Measurements from ENCODE around the gene MRPL50. TPM values are rescaled to one million over a fixed set of nuclear protein-coding genes. Genes with fewer than 3 reads are reported as not detected.

MRPL50 gene
- total RNA-seq, 1 donor from 2014 or later = 16.5 TPM

GRCh38 chr9:101421653-101422065 is 23.2 kb upstream of the MRPL50 start:
- intact Hi-C loops (cut with DNase I) = no loop called here
- no peak for DNase-seq
- ATAC-seq (ENCODE audit: poor library complexity) = no peak

- intact Hi-C loops (cut with DNase I) = no loop called here
- DNase-seq (no peak), ATAC-seq (ENCODE audit: poor library complexity) (no peak)
Observed at GRCh38 chr9:101419863-101420262, 21.4 kb upstream of the MRPL50 start.

DNA sequence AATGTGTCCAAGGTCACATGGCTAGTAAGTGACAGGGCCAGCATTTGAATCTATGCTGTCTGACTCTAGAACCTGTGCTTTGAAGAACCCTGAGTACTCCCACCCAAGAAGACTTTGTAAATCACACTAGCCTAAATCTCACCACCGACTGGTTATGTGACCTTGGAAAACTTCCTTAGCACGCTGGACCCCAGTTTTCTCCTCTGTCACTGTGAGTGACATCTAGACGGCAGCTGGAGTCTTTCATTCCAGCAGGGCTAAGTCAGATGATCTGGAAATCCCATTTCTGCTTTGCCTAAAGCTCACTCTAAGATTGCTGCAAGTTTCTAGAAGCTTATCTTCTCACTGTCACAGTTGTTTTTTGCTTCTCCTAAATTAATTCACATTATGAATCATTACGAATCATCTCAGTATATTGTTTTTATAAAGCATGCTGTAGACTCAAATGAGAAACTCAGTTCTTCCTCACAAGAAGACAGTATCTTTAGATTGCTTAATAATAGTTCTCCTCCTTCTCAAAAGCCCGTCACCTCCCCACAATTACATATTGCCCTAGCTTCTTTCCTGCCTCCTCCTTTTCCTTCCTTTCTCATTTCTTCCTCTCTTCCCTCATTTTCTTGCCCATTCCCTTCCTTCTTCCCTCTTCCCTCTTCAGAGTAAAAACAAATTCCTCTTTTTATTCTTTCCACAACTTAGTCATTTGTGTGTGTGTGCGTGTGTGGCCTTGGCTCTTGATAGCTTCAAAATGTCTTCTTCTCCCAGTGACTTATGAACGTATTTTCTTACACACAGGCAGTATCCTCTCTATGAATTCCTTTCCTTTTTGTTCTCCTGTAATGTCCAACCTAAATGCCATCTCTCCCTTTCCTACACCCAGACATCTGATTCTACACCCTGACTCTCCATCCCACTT is 20.4 kb upstream of the MRPL50 start:
- ATAC-seq (ENCODE audit: poor library complexity) = peak; percentile 23
- DNase-seq = no peak
- intact Hi-C loops (cut with DNase I) = no loop called here

GRCh38 chr9:101417977-101418376 is 19.6 kb upstream of the MRPL50 start:
- no peak for ATAC-seq (ENCODE audit: poor library complexity)
- no peak for DNase-seq
- intact Hi-C loops (cut with DNase I) = no loop called here

DNA sequence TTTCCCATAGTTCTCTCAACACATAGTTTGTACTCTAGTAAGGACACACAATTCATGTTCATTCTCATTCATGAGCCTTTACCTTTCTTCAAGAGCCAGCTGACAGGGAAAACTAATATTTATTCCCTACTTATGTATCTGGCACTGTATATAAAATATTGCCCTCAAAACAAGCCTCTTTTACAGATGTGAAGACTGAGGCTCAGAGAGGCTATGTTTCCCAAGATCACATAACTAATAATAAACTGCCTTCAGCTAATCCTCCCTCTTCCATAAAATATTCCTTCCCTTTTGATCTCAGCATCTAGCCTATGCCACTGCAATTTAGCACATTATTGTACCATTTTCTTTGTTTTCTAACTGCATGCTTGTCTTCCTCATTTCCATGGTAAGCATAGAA is 19.0 kb upstream of the MRPL50 start:
- DNase-seq (no peak), ATAC-seq (ENCODE audit: poor library complexity) (no peak)
- intact Hi-C loops (cut with DNase I) = no loop called here

DNA sequence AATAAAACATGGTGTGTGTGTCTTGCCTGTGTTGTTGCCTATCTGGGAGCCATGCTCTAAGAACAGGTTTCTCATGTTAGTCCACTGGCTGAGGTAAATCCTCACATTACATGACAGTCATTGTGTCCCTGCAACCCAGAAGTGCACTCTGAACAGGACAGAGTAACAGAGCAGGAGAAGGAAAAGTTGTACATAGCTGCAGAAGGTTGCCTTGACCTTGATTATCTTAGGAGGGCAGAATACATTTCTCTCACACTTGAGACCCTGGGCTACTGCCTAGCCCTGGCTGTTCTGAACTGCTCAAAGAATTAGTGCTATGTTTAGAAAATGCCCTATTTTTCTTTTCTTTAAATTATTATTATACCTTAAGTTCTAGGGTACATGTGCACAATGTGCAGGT is 17.2 kb upstream of the MRPL50 start:
- ATAC-seq (ENCODE audit: poor library complexity) (no peak), DNase-seq (no peak)
- intact Hi-C loops (cut with DNase I) = no loop called here

DNA sequence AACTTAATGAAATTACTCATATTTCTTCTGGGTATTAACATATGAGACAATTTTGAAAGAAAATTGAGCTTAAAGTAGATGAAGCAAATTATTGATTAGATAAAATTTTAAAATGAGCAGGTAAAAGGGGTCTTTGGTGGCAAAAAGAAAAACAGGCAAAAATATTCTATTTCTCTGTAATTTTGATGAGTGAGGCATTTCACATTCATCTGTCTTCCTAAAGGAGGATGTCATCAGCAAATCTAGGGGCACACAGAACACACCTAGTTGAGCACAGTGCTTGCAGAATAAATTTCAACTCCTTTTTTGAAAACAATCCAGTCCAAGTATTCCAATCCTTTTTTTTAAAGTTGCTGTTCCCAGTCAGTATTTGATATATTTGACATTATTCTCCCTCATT is 16.4 kb upstream of the MRPL50 start:
- ATAC-seq (ENCODE audit: poor library complexity) (no peak), DNase-seq (no peak)
- intact Hi-C loops (cut with DNase I) = no loop called here

DNA sequence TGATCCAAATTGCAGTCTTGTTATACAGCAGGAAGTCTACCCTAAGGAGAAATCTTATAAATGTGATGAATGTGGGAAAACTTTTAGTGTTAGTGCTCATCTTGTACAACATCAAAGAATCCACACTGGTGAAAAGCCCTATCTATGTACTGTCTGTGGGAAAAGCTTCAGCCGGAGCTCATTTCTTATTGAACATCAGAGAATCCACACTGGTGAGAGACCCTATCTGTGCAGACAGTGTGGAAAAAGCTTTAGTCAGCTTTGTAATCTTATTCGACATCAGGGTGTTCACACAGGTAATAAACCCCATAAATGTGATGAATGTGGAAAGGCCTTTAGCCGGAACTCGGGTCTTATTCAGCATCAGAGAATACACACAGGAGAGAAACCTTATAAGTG is 10.7 kb upstream of the MRPL50 start:
- intact Hi-C loops (cut with DNase I) = no loop called here
- ATAC-seq (ENCODE audit: poor library complexity) (no peak), DNase-seq (no peak)

GRCh38 chr9:101408374-101409078 is 10.1 kb upstream of the MRPL50 start:
- DNase-seq (no peak), ATAC-seq (ENCODE audit: poor library complexity) (no peak)
- intact Hi-C loops (cut with DNase I) = no loop called here

- DNase-seq = no peak
- intact Hi-C loops (cut with DNase I) = no loop called here
Observed at GRCh38 chr9:101403516-101404285, 5.3 kb upstream of the MRPL50 start.

GRCh38 chr9:101400120-101400519 is 1.7 kb upstream of the MRPL50 start:
- ATAC-seq (ENCODE audit: poor library complexity) (no peak), DNase-seq (peak; percentile 39)
- intact Hi-C loops (cut with DNase I) = no loop called here

More at GRCh38 chr9:101403516-101404285, 5.3 kb upstream of the MRPL50 start:
- ATAC-seq (ENCODE audit: poor library complexity) = no peak

DNA sequence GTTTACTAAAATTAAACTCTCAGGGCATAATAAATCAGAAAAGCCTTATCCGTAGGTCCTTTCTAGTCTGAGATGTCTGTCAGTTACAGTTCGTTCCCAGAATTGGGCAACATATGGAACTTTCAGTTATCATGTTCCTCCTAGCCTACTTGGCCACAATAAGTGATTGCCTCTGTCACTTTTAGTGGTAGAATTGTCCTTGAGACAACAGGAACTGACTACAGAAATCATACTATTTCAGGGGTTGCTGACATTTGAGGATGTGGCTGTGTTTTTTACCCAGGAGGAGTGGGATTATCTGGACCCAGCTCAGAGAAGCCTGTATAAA is 1.2 kb upstream of the MRPL50 start:
- no peak for DNase-seq
- intact Hi-C loops (cut with DNase I) = loop anchor here (5.0 kb wide), 2 partner anchors 38 to 133 kb away; partner anchors contain the start of genes ALDOB and RNF20
- ATAC-seq (ENCODE audit: poor library complexity) = no peak

DNA sequence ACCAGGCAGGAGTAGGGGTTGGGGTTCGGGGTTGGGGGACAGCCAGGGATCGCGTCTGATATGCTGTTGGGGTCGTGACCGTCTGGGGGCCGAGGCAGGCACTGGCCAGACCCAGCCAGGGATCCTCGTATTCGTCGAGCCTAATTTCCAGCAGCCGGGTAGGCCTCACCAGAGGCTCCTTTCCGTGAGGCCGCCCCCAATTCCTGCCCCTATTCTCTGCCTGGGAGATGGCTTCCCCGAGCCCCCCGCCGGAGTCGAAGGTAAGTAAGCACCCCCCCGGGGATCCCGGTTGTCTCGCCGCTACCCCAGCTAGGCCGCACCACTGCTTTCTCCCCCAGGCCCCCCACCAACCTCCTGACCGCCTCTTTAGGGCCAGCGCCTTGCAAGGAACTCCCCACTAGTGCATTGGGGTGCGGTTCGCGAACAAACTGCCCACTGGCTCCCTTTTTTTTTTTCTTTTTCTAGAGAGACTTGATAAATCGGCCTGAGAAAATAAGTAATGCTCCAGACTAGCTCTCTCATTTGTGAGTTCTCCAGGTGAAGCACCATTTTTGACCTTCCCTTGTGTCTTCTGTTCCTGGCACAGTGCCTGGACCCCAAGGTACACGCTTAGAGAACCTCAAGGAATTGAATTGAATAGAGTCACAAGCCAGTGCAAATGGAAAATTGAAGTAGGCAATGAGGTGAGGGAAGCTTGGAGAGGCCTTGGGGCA is 668 bp upstream of the MRPL50 start:
- intact Hi-C loops (cut with DNase I) = loop anchor here (5.0 kb wide), 2 partner anchors 38 to 133 kb away; partner anchors contain the start of genes ALDOB and RNF20
- DNase-seq = no peak
- ATAC-seq (ENCODE audit: poor library complexity) = peak; percentile 20

DNA sequence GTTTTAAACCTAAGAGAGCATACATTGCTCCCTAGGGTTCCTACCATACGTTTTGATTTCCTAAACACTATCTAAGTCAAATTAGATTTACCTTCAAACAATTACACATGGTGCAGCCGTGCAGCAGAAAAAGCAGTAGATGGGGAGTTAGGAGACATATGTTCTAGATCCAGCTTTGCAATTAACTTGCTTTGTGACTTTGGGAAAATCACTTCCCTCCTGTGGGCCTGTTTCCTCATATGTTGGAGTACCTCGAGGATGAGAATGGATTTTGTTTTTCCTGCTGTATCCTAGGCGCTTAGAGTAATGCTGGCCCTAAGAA is 711 bp downstream of the MRPL50 start:
- ATAC-seq (ENCODE audit: poor library complexity) = no peak
- no peak for DNase-seq
- intact Hi-C loops (cut with DNase I) = loop anchor here (5.0 kb wide), 2 partner anchors 40 to 135 kb away; partner anchors contain the start of genes ALDOB and RNF20

DNA sequence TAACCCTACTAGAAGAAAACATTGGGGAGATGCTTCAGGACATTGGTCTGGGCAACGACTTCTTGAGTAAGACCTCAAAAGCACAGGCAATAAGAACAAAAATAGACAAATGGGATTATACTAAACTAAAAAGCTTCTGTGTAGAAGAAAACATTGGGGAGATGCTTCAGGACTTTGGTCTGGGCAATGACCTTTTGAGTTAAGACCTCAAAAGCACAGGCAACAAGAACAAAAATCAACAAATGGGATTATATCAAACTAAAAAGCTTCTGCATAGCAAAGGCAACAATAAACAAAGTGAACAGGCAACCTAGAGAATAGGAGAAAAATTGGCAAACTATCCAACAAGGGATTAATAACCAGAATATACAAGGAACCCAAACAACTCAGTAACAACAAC is 3.7 kb downstream of the MRPL50 start:
- ATAC-seq (ENCODE audit: poor library complexity) = no peak
- intact Hi-C loops (cut with DNase I) = loop anchor here (5.0 kb wide), 2 partner anchors 43 to 138 kb away; partner anchors contain the start of genes ALDOB and RNF20
- DNase-seq = no peak

GRCh38 chr9:101393135-101393534 is 5.3 kb downstream of the MRPL50 start:
- ATAC-seq (ENCODE audit: poor library complexity) = no peak
- no peak for DNase-seq
- intact Hi-C loops (cut with DNase I) = no loop called here

DNA sequence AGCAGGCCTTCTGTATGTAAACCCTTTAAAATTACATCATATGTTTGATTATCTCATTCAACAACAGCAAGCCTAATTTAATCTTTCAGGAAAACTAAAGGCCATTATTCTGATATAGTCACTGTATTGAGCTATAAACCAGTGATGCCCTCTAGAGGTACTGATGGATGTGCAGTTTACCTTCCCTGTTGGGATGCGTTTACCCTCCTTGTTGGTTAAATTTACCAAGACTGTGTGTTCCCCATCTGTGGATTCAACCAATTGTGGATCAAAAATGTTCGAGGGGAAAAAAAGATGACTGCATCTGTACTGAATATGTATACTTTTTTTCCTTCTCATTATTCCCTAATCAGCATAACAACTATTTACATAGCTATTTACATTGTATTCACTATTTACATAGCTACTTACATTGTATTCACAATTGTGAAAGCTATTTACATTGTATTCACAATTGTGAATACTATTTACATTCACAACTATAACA is 9.9 kb downstream of the MRPL50 start:
- DNase-seq (no peak), ATAC-seq (ENCODE audit: poor library complexity) (no peak)
- intact Hi-C loops (cut with DNase I) = no loop called here

- DNase-seq (no peak), ATAC-seq (ENCODE audit: poor library complexity) (peak; percentile 74)
- intact Hi-C loops (cut with DNase I) = no loop called here
Observed at GRCh38 chr9:101387871-101388506, 10.4 kb downstream of the MRPL50 start.
